ENCODE data around the gene ARHGAP22.

ARHGAP22 gene

GRCh38 chr10:48508791-48509772, 95.8 kb downstream of the ARHGAP22 start:
- no peak for DNase-seq

- DNase-seq = no peak
Measured at GRCh38 chr10:48507933-48508790, 96.7 kb downstream of the ARHGAP22 start.

- DNase-seq = no peak
Measured at GRCh38 chr10:48507494-48507893, 97.4 kb downstream of the ARHGAP22 start.

- no peak for DNase-seq
Measured at GRCh38 chr10:48506147-48506917, 98.5 kb downstream of the ARHGAP22 start.

- no peak for DNase-seq
Measured at GRCh38 chr10:48505394-48506112, 99.3 kb downstream of the ARHGAP22 start.

GRCh38 chr10:48504141-48504885, 100.6 kb downstream of the ARHGAP22 start:
- no peak for DNase-seq

- no peak for DNase-seq
Measured at GRCh38 chr10:48503293-48503911, 101.5 kb downstream of the ARHGAP22 start.

- DNase-seq = no peak
Measured at GRCh38 chr10:48502791-48503190, 102.1 kb downstream of the ARHGAP22 start.

GRCh38 chr10:48501787-48502771, 102.8 kb downstream of the ARHGAP22 start:
- DNase-seq = no peak

- DNase-seq = no peak
Measured at GRCh38 chr10:48501226-48501625, 103.6 kb downstream of the ARHGAP22 start.

- no peak for DNase-seq
Measured at GRCh38 chr10:48500771-48501170, 104.1 kb downstream of the ARHGAP22 start.

- DNase-seq = no peak
Measured at GRCh38 chr10:48498940-48499510, 105.8 kb downstream of the ARHGAP22 start.

- no peak for DNase-seq
Measured at GRCh38 chr10:48497780-48498770, 106.8 kb downstream of the ARHGAP22 start.

- no peak for DNase-seq
Measured at GRCh38 chr10:48496831-48497779, 107.8 kb downstream of the ARHGAP22 start.

- DNase-seq = no peak
Measured at GRCh38 chr10:48496105-48496830, 108.6 kb downstream of the ARHGAP22 start.

Data from stimulated activated CD4-positive, alpha-beta T cell treated with anti-CD3 and anti-CD28 coated beads, Interleukin-4, amount 100 ng/mL, for 4 hours (primary cell).